OCI-LY3 (cell line): Measurements from ENCODE around the gene UCKL1.

Source experiments
- H2AFZ ChIP-seq: fragments of 200-600, 300-600 bp; shearing (Covaris generic); 2 replicates; pipeline ENCODE4 v1.6.0; 2014; ENCODE audit warnings: antibody characterized with exemption, low read depth, low read length
- H3K27ac ChIP-seq: fragments of 200-600, 300-600 bp; sonication (generic); 2 replicates; pipeline ENCODE4 v1.5.1; 2014; ENCODE audit warnings: mild to moderate bottlenecking, low read length, moderate library complexity, mixed read lengths
- H3K27me3 ChIP-seq: fragments of 200-600, 300-600 bp; sonication (generic); 2 replicates; pipeline ENCODE4 v1.6.1; 2014; ENCODE audit warnings: low read depth, low read length, mixed read lengths
- H3K36me3 ChIP-seq: fragments of 200-600, 300-600 bp; sonication (generic); replicated peaks from 2 replicates; pipeline ENCODE3; 2014; ENCODE audit warnings: low read depth, low read length, mixed read lengths
- H3K4me1 ChIP-seq: fragments of 300-600, 200-600 bp; sonication (generic); 2 replicates; pipeline ENCODE4 v1.6.1; 2014; ENCODE audit warnings: low read length, mixed read lengths
- H3K4me2 ChIP-seq: fragments of 200-600, 300-600 bp; sonication (generic); 2 replicates; pipeline ENCODE4 v1.6.1; 2014; ENCODE audit warnings: low read length, mixed read lengths
- H3K4me3 ChIP-seq: fragments of 300-600, 200-600 bp; sonication (generic); 2 replicates; pipeline ENCODE4 v1.5.1; 2014; ENCODE audit warnings: antibody characterized with exemption, mild to moderate bottlenecking, low read length, moderate library complexity
- H3K79me2 ChIP-seq: fragments of 300-600, 200-600 bp; shearing (Covaris generic); 2 replicates; pipeline ENCODE4 v1.6.1; 2014; ENCODE audit warnings: mild to moderate bottlenecking, low read length, mixed read lengths
- H3K9ac ChIP-seq: fragments of 300-600, 200-600 bp; shearing (Covaris generic); 2 replicates; pipeline ENCODE4 v1.6.0; 2014; ENCODE audit warnings: mild to moderate bottlenecking, low read length, moderate library complexity
- H3K9me3 ChIP-seq: fragments of 200-600, 300-600 bp; shearing (Covaris generic); 2 replicates; pipeline ENCODE4 v1.6.1; 2014; ENCODE audit warnings: low read length, mixed read lengths; ENCODE audit not compliant: insufficient read depth
- H4K20me1 ChIP-seq: fragments of 200-600, 300-600 bp; sonication (generic); 2 replicates; pipeline ENCODE4 v1.6.1; 2016; ENCODE audit warnings: low read length, mixed read lengths; ENCODE audit not compliant: insufficient read depth
- CTCF ChIP-seq: fragments of 200-600, 300-600 bp; sonication (generic); IDR thresholded peaks from 2 replicates; pipeline ENCODE4 v1.5.1; 2014; ENCODE audit warnings: antibody characterized with exemption, low read length, low read depth
- EZH2phosphoT487 ChIP-seq: fragments of 200-600 bp; shearing (Covaris generic); IDR thresholded peaks from 2 replicates; pipeline ENCODE4 v1.6.1; 2018; ENCODE audit warnings: antibody characterized with exemption, mixed run types, low read depth

The UCKL1 gene

DNA sequence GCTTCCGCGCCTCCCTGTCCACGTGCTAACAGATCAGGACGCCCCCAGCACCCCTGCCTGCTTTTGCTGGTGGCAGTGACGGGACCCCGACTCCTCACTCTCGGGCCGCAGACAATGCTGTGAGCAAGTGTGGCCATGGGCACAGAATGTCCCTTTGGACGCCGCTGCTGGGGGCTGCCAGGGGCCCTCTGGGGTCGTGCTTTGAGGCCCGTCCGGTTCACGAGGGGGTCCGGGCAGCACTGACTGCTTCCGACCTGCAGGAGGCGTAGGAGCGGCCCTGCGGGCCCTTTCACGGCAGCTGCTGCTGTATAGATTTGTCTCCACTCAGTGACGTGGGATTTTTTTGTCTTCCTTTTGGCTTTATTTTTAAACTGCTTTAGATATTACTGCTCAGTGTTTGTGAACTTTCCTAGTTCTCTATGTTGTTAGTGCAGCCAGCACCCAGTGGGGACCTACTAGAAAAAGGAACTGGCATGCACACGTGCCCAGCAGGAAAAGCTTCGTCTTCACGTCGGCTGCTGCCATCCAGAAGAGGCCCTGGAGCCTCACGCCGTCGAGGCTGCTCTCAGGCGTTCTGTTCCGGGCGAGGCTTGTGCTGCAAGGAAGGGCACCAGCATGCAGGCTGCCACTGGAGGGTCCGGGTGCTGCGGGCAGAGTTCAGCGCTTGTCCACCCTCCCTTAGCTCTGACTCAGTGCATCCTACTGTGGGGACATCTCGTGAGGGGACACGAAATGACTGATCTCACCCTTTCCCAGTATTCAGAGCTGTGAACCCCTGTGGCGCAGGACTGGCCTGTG is 21.7 kb downstream of the UCKL1 start:
- H3K9me3 ChIP-seq: no peaks in the 10 kb centered on the region
- H3K27me3 ChIP-seq: no peaks in the 10 kb centered on the region
- TF ChIP-seq EZH2phosphoT487 (no peak), CTCF (peak; percentile 27)
- H3K4me1 ChIP-seq: no peaks in the 10 kb centered on the region
- H3K27ac ChIP-seq: no peak overlapping the region
- no peak overlapping the region for H3K9ac ChIP-seq
- H3K4me2 ChIP-seq: no peak overlapping the region
- peaks cover 43% of the 10 kb centered on the region for H3K36me3 ChIP-seq
- H2AFZ ChIP-seq: no peak overlapping the region
- no peak overlapping the region for H3K4me3 ChIP-seq
- no peaks in the 10 kb centered on the region for H4K20me1 ChIP-seq
- peaks cover 3% of the 10 kb centered on the region; the same call in 1 of the 2 replicates for H3K79me2 ChIP-seq

GRCh38 chr20:63933646-63934045 is 22.6 kb downstream of the UCKL1 start:
- Histone ChIP-seq H4K20me1 (no peaks in the 10 kb centered on the region), H2AFZ (no peak overlapping the region), H3K4me2 (no peak overlapping the region), H3K9me3 (no peaks in the 10 kb centered on the region), H3K4me3 (no peak overlapping the region), H3K9ac (no peak overlapping the region), H3K27ac (no peak overlapping the region), H3K79me2 (peaks cover 3% of the 10 kb centered on the region; the same call in 1 of the 2 replicates), H3K27me3 (no peaks in the 10 kb centered on the region), H3K4me1 (no peaks in the 10 kb centered on the region), H3K36me3 (peaks cover 45% of the 10 kb centered on the region)
- TF ChIP-seq EZH2phosphoT487 (no peak), CTCF (no peak)

DNA sequence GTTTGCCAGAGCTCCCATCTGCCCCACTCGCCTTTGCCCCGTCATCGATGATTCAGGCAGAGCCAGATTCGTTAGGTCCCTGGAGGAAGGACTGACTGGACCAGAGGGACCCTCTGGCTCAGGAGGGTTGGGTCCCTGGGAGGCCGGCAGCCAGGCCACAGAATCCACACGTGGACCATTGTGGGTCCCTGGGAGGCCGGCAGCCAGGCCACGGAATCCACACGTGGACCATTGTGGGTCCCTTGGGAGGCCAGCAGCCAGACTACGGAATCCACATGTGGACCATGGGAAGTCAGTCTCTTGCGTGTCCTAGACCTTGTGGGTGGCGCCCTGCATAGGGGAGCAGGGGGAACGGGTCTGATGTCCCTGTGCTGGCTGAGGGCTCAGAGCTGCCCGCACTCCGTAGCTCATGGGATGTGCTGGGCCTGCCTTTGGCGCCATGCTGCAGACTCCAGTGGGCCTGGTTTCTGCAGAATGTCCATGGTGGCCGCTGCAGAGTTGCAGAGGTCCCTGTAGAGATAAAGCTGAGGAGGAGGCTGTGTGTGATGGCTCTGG is 23.5 kb downstream of the UCKL1 start:
- peaks cover 52% of the 10 kb centered on the region for H3K36me3 ChIP-seq
- H3K4me2 ChIP-seq: no peak overlapping the region
- H3K79me2 ChIP-seq: peaks cover 3% of the 10 kb centered on the region; the same call in 1 of the 2 replicates
- H3K4me3 ChIP-seq: no peak overlapping the region
- no peak overlapping the region for H3K27ac ChIP-seq
- no peak overlapping the region for H2AFZ ChIP-seq
- H3K9ac ChIP-seq: no peak overlapping the region
- no peaks in the 10 kb centered on the region for H3K9me3 ChIP-seq
- no peak for TF ChIP-seq CTCF
- no peak for TF ChIP-seq EZH2phosphoT487
- H3K4me1 ChIP-seq: no peaks in the 10 kb centered on the region
- H4K20me1 ChIP-seq: no peaks in the 10 kb centered on the region
- H3K27me3 ChIP-seq: no peaks in the 10 kb centered on the region

DNA sequence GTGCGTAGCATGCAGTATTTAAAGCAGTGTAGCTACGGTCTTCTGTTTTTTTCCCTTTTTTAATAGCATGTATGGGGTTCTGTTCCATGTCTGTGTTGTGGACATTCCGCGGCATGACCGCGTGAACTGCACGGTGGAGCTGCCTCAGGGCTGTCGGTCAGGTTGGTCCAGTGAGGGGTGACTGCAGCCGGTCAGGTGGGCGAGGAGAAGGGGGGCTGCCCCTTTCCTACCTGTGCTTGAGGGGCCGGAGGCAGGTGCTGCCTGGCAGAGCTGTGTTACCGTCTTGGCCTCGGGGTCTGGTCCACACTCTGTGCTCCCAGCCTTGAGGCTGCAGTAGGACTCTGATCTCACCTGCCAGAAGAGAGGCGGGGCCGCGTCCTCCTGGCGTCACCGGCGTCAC is 24.5 kb downstream of the UCKL1 start:
- Histone ChIP-seq H3K27me3 (no peaks in the 10 kb centered on the region), H3K79me2 (peaks cover 7% of the 10 kb centered on the region; the same call in 1 of the 2 replicates), H3K27ac (no peak overlapping the region), H4K20me1 (peaks cover 4% of the 10 kb centered on the region; the same call in 1 of the 2 replicates), H3K9ac (no peak overlapping the region), H3K4me1 (no peaks in the 10 kb centered on the region), H3K36me3 (peaks cover 55% of the 10 kb centered on the region), H3K4me2 (no peak overlapping the region), H3K4me3 (no peak overlapping the region), H3K9me3 (no peaks in the 10 kb centered on the region), H2AFZ (no peak overlapping the region)
- TF ChIP-seq EZH2phosphoT487 (no peak), CTCF (no peak)
